GM10248 (cell line): ENCODE measurements around the gene RNU6-8.

Experiments used
- CTCF ChIA-PET: fragments of 300-600 bp; sonication (Branson Sonifier 250); formaldehyde crosslinking; extraction: SDS; loops from one replicate; lab custom pipeline; 2021; ENCODE audit warnings: antibody characterized with exemption; lab: Yijun Ruan, JAX
- POLR2A ChIA-PET: fragments of 350-650 bp; sonication (Branson Sonifier 250); formaldehyde crosslinking; extraction: SDS; loops from one replicate; lab custom pipeline; 2020; ENCODE audit warnings: antibody characterized with exemption; lab: Yijun Ruan, JAX
- DNase-seq: peaks from one replicate; pipeline ENCODE4 v3.0.0; 2012; ENCODE audit errors: extremely low spot score
- CTCF ChIP-seq: IDR thresholded peaks from 2 replicates; pipeline ENCODE4 v1.5.1; 2012; ENCODE audit warnings: mild to moderate bottlenecking, low read depth; ENCODE audit errors: extremely low read depth, missing control alignments, control extremely low read depth

Gene RNU6-8

GRCh38 chr14:32202998-32203882, at the start of gene RNU6-8:
RNU6-8 (minus strand) TSS chr14:32203269.
- ChIA-PET POLR2A (no interaction called here), CTCF (interaction anchor here (0.9 to 1.6 kb wide), 3 partner anchors 35 to 130 kb away, joined by 3 to 5 read pairs (median 3); no protein-coding TSS in a partner anchor)
- DNase-seq, result peak; percentile 83
- TF ChIP-seq CTCF, result no peak

- TF ChIP-seq CTCF, result peak; percentile 86
- POLR2A ChIA-PET, result no interaction called here
- DNase-seq, result peak; percentile 60
- CTCF ChIA-PET, result interaction anchor here (0.7 to 7.1 kb wide), 26 partner anchors 9 to 742 kb away, joined by 3 to 135 read pairs (median 5); partner anchors contain the start of gene ARHGAP5
Observed at GRCh38 chr14:32252030-32252670, 49.1 kb upstream of the RNU6-8 start.

- POLR2A ChIA-PET, result interaction anchor here (0.6 kb wide), 1 partner anchor 829 kb away, joined by 3 read pairs; no protein-coding TSS in a partner anchor
- CTCF ChIA-PET, result interaction anchor here (1.1 to 7.1 kb wide), 14 partner anchors 8 to 741 kb away, joined by 3 to 135 read pairs (median 6); no protein-coding TSS in a partner anchor
- no peak for DNase-seq
- TF ChIP-seq CTCF, result no peak
Observed at GRCh38 chr14:32251530-32251929, 48.5 kb upstream of the RNU6-8 start.

- no peak for DNase-seq
- TF ChIP-seq CTCF, result no peak
- POLR2A ChIA-PET, result interaction anchor here (0.6 kb wide), 1 partner anchor 828 kb away, joined by 3 read pairs; no protein-coding TSS in a partner anchor
- CTCF ChIA-PET, result interaction anchor here (1.0 to 7.1 kb wide), 13 partner anchors 8 to 740 kb away, joined by 3 to 135 read pairs (median 5); no protein-coding TSS in a partner anchor
Observed at GRCh38 chr14:32250681-32251080, 47.6 kb upstream of the RNU6-8 start.

GRCh38 chr14:32249780-32250179, 46.7 kb upstream of the RNU6-8 start:
- ChIA-PET CTCF (interaction anchor here (1.0 to 7.1 kb wide), 8 partner anchors 9 to 740 kb away, joined by 3 to 135 read pairs (median 4); no protein-coding TSS in a partner anchor), POLR2A (no interaction called here)
- no peak for TF ChIP-seq CTCF
- no peak for DNase-seq

GRCh38 chr14:32249371-32249770, 46.3 kb upstream of the RNU6-8 start:
- TF ChIP-seq CTCF, result no peak
- DNase-seq, result no peak
- ChIA-PET POLR2A (no interaction called here), CTCF (interaction anchor here (1.1 to 7.1 kb wide), 3 partner anchors 9 to 325 kb away, joined by 3 to 95 read pairs (median 4); no protein-coding TSS in a partner anchor)
